Measurements from ENCODE around the gene AIF1L.

AIF1L gene

DNA sequence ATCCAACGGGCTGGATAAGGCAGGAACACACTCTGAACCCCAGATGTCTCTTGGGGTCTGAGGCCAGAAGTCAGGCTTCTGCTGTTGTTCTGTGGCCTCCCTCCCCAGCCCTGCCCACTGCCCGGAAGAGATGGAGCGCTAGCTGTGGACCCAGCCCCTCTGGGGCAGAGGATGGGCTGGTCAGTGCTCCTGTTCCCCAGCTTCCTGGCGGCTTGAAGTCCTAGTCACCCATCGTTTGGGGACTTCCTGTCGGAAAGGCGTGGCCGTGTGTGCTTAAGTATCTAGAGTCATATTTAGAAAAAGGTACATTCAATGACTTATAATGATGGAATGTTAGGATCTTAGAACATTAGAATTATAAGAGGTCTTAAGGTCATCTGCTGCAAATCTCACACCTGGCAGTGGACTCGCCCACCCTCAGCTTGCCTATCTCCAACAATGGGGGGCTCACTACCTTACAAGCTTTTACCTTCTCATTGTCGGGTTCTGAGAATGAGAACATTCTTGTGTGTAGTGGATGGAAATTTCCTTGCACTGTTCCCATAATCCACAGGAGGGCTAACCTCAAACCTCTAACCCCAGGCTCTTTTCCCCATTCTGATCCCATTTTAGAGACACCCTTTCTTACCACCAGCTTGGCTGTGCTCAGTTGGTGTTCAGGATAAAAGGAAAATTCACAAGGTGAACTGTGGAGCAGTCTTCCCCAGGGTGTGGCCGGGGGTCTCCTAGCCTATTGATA, 13.4 kb upstream of the AIF1L start:
- H3K4me3 ChIP-seq (ENCODE audit: low read depth, low read length) = no peak overlapping the region
- no peak for DNase-seq (ENCODE audit: low read depth, low spot score)
- TF ChIP-seq, protein P1, sequence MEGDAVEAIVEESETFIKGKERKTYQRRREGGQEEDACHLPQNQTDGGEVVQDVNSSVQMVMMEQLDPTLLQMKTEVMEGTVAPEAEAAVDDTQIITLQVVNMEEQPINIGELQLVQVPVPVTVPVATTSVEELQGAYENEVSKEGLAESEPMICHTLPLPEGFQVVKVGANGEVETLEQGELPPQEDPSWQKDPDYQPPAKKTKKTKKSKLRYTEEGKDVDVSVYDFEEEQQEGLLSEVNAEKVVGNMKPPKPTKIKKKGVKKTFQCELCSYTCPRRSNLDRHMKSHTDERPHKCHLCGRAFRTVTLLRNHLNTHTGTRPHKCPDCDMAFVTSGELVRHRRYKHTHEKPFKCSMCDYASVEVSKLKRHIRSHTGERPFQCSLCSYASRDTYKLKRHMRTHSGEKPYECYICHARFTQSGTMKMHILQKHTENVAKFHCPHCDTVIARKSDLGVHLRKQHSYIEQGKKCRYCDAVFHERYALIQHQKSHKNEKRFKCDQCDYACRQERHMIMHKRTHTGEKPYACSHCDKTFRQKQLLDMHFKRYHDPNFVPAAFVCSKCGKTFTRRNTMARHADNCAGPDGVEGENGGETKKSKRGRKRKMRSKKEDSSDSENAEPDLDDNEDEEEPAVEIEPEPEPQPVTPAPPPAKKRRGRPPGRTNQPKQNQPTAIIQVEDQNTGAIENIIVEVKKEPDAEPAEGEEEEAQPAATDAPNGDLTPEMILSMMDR (IDR thresholded peaks at IDR 0.05; ENCODE audit: insufficient read depth, low read length, missing control alignments) = no peak
- ChIA-PET CTCF (interaction anchor here (1.1 to 1.2 kb wide), 2 partner anchors 25 to 254 kb away, joined by 3 read pairs; no protein-coding TSS in a partner anchor), POLR2A (no interaction called here)

DNA sequence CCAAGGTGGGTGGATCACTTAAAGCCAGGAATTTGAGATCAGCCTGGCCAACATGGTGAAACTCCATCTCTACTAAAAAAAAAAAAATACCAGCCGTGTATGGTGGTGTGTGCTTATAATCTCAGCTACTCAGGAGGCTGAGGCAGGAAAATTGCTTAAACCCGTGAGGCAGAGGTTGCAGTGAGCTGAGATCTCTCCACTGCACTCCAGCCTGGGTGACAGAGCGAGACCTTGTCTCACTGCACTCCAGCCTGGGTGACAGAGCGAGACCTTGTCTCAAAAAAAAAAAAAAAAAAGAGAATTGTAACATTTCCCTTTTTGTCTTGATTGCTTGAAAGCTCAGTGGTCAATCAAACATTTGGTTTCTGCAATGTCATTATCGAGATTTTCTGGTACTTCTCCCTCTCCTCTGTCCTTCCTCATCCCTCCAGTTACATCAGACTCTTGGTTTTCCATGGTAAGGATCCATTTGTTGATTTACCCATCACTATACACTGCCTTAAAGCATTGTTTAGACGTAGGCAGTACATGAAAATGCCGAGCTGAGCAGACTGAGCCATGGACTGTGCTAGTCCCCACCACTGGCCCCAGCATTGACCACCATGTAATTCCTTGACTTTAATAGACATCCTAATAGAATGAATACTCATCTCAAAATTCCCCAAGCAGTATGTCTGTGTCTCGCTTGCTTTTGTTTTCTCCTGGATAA, 11.5 kb upstream of the AIF1L start:
- H3K4me3 ChIP-seq (ENCODE audit: low read depth, low read length) = no peak overlapping the region
- TF ChIP-seq, protein P1 (IDR thresholded peaks at IDR 0.05; ENCODE audit: insufficient read depth, low read length, missing control alignments) = no peak
- DNase-seq (ENCODE audit: low read depth, low spot score) = no peak
- ChIA-PET POLR2A (interaction anchor here (0.6 kb wide), 1 partner anchor 169 kb away, joined by 3 read pairs; no protein-coding TSS in a partner anchor), CTCF (interaction anchor here (1.2 to 1.5 kb wide), 2 partner anchors 28 to 29 kb away, joined by 3 to 6 read pairs; no protein-coding TSS in a partner anchor)

DNA sequence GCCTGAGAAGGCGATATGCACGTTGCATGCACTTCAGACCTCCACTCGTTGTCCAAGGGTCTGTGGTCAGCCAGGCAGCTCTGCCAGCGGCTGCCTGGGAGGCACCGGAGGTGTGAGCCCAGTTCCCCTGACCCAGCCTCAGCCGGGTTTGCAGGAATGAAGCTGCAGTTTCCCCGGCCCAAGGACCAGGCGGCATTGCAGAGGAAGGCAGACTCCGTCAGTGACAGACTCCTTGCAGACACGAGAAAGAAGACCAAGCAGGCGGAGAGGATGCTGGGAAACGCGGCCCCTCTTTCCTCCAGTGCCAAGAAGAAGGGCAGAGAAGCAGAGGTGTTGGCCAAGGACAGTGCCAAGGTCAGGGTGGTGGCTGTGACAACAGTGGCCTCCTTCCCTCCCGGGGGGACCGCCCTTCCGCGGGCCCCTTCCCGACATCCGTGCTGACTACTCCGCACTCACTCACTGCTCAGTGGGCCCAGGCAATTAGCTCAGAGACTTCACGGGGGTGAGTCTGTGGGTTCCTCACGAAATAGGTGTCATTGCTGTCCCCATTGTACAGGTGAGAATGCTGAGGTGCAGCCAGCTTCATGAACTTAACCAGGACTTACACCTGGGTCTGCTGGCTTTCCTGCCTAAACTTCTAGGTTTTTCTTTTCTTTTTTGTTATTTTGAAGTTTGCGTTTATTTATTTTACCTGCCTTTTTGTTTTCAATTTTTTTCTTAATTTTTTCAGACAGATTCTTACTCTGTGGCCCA, 10.8 kb upstream of the AIF1L start:
- H3K4me3 ChIP-seq (ENCODE audit: low read depth, low read length) = no peak overlapping the region
- TF ChIP-seq, protein P1 (IDR thresholded peaks at IDR 0.05; ENCODE audit: insufficient read depth, low read length, missing control alignments) = no peak
- CTCF ChIA-PET = interaction anchor here (1.2 to 1.5 kb wide), 2 partner anchors 28 to 30 kb away, joined by 3 to 6 read pairs; no protein-coding TSS in a partner anchor
- no peak for DNase-seq (ENCODE audit: low read depth, low spot score)
- POLR2A ChIA-PET = interaction anchor here (0.6 kb wide), 1 partner anchor 168 kb away, joined by 3 read pairs; no protein-coding TSS in a partner anchor

DNA sequence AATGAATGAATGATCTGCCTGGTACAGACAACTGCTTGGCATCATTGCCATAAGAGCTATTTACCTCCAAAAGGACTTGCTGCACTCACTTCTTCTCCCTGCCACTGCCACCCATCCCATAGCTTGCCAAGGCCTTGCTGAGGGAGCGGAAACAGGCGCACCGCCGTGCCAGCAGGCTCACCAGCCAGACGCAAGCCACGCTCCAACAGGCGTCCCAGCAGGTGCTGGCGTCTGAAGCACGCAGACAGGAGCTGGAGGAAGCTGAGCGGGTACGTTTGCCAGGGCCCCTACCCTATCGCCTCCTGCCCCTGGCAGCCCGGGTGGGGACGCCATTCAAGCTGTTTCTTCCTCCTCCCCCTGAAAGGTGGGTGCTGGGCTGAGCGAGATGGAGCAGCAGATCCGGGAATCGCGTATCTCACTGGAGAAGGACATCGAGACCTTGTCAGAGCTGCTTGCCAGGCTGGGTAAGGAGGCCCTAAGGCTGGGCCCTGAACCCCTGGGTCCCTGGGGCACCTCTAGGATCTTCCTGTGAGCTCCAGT, 8.9 kb upstream of the AIF1L start:
- POLR2A ChIA-PET = no interaction called here
- no peak for DNase-seq (ENCODE audit: low read depth, low spot score)
- TF ChIP-seq, protein P1 (IDR thresholded peaks at IDR 0.05; ENCODE audit: insufficient read depth, low read length, missing control alignments) = no peak
- CTCF ChIA-PET = interaction anchor here (1.0 to 1.4 kb wide), 2 partner anchors 30 to 41 kb away, joined by 3 to 5 read pairs; no protein-coding TSS in a partner anchor
- H3K4me3 ChIP-seq (ENCODE audit: low read depth, low read length) = no peak overlapping the region

DNA sequence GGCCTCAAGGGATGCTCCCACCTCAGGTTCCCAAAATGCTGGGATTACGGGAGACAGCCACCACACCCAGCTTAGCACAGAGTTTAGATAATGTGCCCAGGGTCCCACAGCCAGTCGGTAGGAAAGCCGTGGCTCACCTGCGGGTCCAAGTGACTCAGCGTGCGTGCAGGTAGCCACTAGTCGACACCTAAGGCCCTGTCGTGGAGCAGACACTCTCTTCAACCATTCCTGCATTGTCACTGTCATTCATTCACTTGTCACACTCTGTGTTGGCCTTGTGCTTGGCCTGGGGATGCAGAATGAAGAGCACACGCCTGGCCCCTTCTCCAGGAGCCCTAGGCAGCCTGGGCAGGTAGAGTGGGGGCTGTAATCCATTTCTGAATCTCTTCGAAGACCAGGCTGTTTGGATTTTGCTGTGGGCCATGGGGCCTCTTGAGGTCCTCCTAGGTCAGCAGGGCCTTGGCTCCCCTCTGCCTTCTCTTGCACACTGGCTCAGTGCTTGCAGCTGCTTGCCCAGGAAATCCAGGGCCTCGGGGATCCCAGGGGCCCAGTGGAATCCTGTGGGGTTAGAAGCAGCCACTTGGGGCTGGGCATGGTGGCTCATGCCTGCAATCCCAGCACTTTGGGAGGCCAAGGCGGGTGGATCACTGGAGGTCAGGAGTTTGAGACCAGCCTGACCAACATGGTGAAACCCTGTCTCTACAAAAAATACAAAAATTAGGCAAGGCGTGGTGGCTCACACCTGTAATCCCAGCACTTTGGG, 6.1 kb upstream of the AIF1L start:
- CTCF ChIA-PET = interaction anchor here (1.2 kb wide), 1 partner anchor 15 kb away, joined by 3 read pairs; no protein-coding TSS in a partner anchor

More for the DNA sequence above, 6.1 kb upstream of the AIF1L start:
- H3K4me3 ChIP-seq (ENCODE audit: low read depth, low read length) = no peak overlapping the region
- POLR2A ChIA-PET = no interaction called here
- DNase-seq (ENCODE audit: low read depth, low spot score) = no peak
- TF ChIP-seq, protein P1 (IDR thresholded peaks at IDR 0.05; ENCODE audit: insufficient read depth, low read length, missing control alignments) = no peak
